ENCODE data around the gene CCDC6.

- TF ChIP-seq FOSL1 (IDR thresholded peaks at IDR 0.05; ENCODE audit: low read depth) (no peak), ELF1 (IDR thresholded peaks at IDR 0.05; ENCODE audit: borderline replicate concordance, low read depth) (no peak), SP1 (IDR thresholded peaks at IDR 0.05; ENCODE audit: low read depth) (no peak), POLR2AphosphoS5 (IDR thresholded peaks at IDR 0.05; ENCODE audit: low read depth, low read length) (no peak), EZH2phosphoT487 (IDR thresholded peaks at IDR 0.05; ENCODE audit: borderline replicate concordance) (no peak)
- TF ChIP-seq, protein P1, sequence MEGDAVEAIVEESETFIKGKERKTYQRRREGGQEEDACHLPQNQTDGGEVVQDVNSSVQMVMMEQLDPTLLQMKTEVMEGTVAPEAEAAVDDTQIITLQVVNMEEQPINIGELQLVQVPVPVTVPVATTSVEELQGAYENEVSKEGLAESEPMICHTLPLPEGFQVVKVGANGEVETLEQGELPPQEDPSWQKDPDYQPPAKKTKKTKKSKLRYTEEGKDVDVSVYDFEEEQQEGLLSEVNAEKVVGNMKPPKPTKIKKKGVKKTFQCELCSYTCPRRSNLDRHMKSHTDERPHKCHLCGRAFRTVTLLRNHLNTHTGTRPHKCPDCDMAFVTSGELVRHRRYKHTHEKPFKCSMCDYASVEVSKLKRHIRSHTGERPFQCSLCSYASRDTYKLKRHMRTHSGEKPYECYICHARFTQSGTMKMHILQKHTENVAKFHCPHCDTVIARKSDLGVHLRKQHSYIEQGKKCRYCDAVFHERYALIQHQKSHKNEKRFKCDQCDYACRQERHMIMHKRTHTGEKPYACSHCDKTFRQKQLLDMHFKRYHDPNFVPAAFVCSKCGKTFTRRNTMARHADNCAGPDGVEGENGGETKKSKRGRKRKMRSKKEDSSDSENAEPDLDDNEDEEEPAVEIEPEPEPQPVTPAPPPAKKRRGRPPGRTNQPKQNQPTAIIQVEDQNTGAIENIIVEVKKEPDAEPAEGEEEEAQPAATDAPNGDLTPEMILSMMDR (IDR thresholded peaks at IDR 0.05 in 2 of 3, conservative IDR thresholded peaks at IDR 0.05 in 1 of 3; ENCODE audit: borderline replicate concordance in 1 of 3, insufficient read depth in 1 of 3, low read depth in 2 of 3, low read length in 2 of 3) = no peak
- TF ChIP-seq, protein P2, sequence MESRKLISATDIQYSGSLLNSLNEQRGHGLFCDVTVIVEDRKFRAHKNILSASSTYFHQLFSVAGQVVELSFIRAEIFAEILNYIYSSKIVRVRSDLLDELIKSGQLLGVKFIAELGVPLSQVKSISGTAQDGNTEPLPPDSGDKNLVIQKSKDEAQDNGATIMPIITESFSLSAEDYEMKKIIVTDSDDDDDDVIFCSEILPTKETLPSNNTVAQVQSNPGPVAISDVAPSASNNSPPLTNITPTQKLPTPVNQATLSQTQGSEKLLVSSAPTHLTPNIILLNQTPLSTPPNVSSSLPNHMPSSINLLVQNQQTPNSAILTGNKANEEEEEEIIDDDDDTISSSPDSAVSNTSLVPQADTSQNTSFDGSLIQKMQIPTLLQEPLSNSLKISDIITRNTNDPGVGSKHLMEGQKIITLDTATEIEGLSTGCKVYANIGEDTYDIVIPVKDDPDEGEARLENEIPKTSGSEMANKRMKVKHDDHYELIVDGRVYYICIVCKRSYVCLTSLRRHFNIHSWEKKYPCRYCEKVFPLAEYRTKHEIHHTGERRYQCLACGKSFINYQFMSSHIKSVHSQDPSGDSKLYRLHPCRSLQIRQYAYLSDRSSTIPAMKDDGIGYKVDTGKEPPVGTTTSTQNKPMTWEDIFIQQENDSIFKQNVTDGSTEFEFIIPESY (IDR thresholded peaks at IDR 0.05; ENCODE audit: extremely low read depth, insufficient replicate concordance, low read length) = no peak
These were observed 135.1 kb downstream of the CCDC6 start for GRCh38 chr10:59771162-59771807.
